IgD-negative memory B cell (primary cell): ENCODE measurements around the gene ZBTB44. TPM values are rescaled to one million over a fixed set of nuclear protein-coding genes. Genes with fewer than 3 reads are reported as not detected.
"Not testable (repeated sequence)": the region's sequence is repeated elsewhere in the genome, so short reads cannot be mapped to it uniquely, and the experiment has no call there.

Experiments used
- H3K27ac Mint-ChIP-seq, 3 donors: one replicate each; pipeline ENCODE4 v1.8.0; 2020 to 2022; ENCODE audit warnings: mild to moderate bottlenecking in 3 of 3, mixed read lengths in 3 of 3, moderate library complexity in 1 of 3
- H3K27me3 Mint-ChIP-seq: one replicate; pipeline ENCODE4 v1.8.0; 2021; ENCODE audit warnings: mixed read lengths
- H3K36me3 Mint-ChIP-seq: one replicate; pipeline ENCODE4 v1.8.0; 2020; ENCODE audit warnings: mild to moderate bottlenecking, mixed read lengths
- H3K4me1 Mint-ChIP-seq, 3 donors: one replicate each; pipeline ENCODE4 v1.8.0; 2020 to 2022; ENCODE audit warnings: mixed read lengths in 3 of 3, mild to moderate bottlenecking in 1 of 3
- H3K4me3 Mint-ChIP-seq, 4 donors: one replicate each; pipeline ENCODE4 v1.8.0; 2020 to 2022; ENCODE audit warnings: mild to moderate bottlenecking in 4 of 4, mixed read lengths in 4 of 4, moderate library complexity in 3 of 4
- H3K9me3 Mint-ChIP-seq, 3 donors: one replicate each; pipeline ENCODE4 v1.8.0; 2020 to 2021; ENCODE audit warnings: mixed read lengths in 3 of 3, mild to moderate bottlenecking in 1 of 3
- polyA plus RNA-seq: library from polyadenylated mRNA; unstranded; fragments of 300-500 nt; fragmentation: Illumina TruSeq; gene quantifications from one replicate; pipeline ENCODE4 v1.2.3, GENCODE V29; 2021

Gene ZBTB44
- polyA plus RNA-seq, 1 donor from 2014 or later, result 5.8 TPM

- Mint-ChIP-seq H3K4me3 (no peak overlapping the region), H3K36me3 (peaks cover 8% of the 10 kb centered on the region), H3K9me3 (no peaks in the 10 kb centered on the region), H3K27me3 (no peaks in the 10 kb centered on the region), H3K27ac (no peak overlapping the region), H3K4me1 (peaks cover 0 to 9% (median 7%) of the 10 kb centered on the region in 3 donors)
Measured at GRCh38 chr11:130197386-130198035, 117.2 kb downstream of the ZBTB44 start.

- H3K9me3 Mint-ChIP-seq, result no peaks in the 10 kb centered on the region
- peak overlapping the region in 1 of 3 donors; percentile 64 for H3K27ac Mint-ChIP-seq
- H3K27me3 Mint-ChIP-seq, result no peaks in the 10 kb centered on the region
- no peaks in the 10 kb centered on the region for H3K4me1 Mint-ChIP-seq
- H3K4me3 Mint-ChIP-seq, result no peak overlapping the region
- H3K36me3 Mint-ChIP-seq, result peaks cover 5% of the 10 kb centered on the region
Measured at GRCh38 chr11:130194241-130195023, 120.3 kb downstream of the ZBTB44 start.

- not testable (repeated sequence) for H3K27me3 Mint-ChIP-seq, H3K9me3 Mint-ChIP-seq, H3K4me3 Mint-ChIP-seq, H3K36me3 Mint-ChIP-seq, H3K27ac Mint-ChIP-seq, H3K4me1 Mint-ChIP-seq
Measured at GRCh38 chr11:130193551-130193950, 121.2 kb downstream of the ZBTB44 start.

- no peaks in the 10 kb centered on the region for H3K4me1 Mint-ChIP-seq
- H3K4me3 Mint-ChIP-seq, result no peak overlapping the region
- peak overlapping the region in 1 of 3 donors; percentile 32 for H3K27ac Mint-ChIP-seq
- no peaks in the 10 kb centered on the region for H3K27me3 Mint-ChIP-seq
- peaks cover 5% of the 10 kb centered on the region for H3K36me3 Mint-ChIP-seq
- H3K9me3 Mint-ChIP-seq, result no peaks in the 10 kb centered on the region
Measured at GRCh38 chr11:130192845-130193267, 121.9 kb downstream of the ZBTB44 start.

GRCh38 chr11:130191896-130192295 is 122.8 kb downstream of the ZBTB44 start:
- Mint-ChIP-seq H3K36me3 (peaks cover 6% of the 10 kb centered on the region), H3K4me3 (no peak overlapping the region), H3K27me3 (no peaks in the 10 kb centered on the region), H3K27ac (no peak overlapping the region), H3K9me3 (no peaks in the 10 kb centered on the region), H3K4me1 (peaks cover 0 to 1% (median 0%) of the 10 kb centered on the region in 3 donors)

GRCh38 chr11:130190371-130190881 is 124.3 kb downstream of the ZBTB44 start:
- Mint-ChIP-seq H3K4me1 (peaks cover 0 to 11% (median 3%) of the 10 kb centered on the region in 3 donors), H3K27me3 (no peaks in the 10 kb centered on the region), H3K36me3 (peaks cover 8% of the 10 kb centered on the region), H3K27ac (no peak overlapping the region), H3K9me3 (no peaks in the 10 kb centered on the region), H3K4me3 (no peak overlapping the region)

- Mint-ChIP-seq H3K4me3 (no peak overlapping the region), H3K36me3 (peaks cover 10% of the 10 kb centered on the region), H3K9me3 (no peaks in the 10 kb centered on the region), H3K4me1 (peaks cover 0 to 11% (median 3%) of the 10 kb centered on the region in 3 donors), H3K27me3 (no peaks in the 10 kb centered on the region), H3K27ac (peak overlapping the region in 1 of 3 donors; percentile 74)
Measured at GRCh38 chr11:130189492-130190210, 125.1 kb downstream of the ZBTB44 start.

GRCh38 chr11:130188585-130189347 is 126.0 kb downstream of the ZBTB44 start:
- peak overlapping the region in 1 of 3 donors; percentile 74 for H3K27ac Mint-ChIP-seq
- peaks cover 9% of the 10 kb centered on the region for H3K36me3 Mint-ChIP-seq
- H3K4me3 Mint-ChIP-seq, result peak overlapping the region in 2 of 4 donors; percentile 9 to 47
- no peaks in the 10 kb centered on the region for H3K9me3 Mint-ChIP-seq
- no peaks in the 10 kb centered on the region for H3K27me3 Mint-ChIP-seq
- peaks cover 6 to 11% (median 7%) of the 10 kb centered on the region in 3 donors for H3K4me1 Mint-ChIP-seq

GRCh38 chr11:130188047-130188446 is 126.7 kb downstream of the ZBTB44 start:
- Mint-ChIP-seq H3K9me3 (no peaks in the 10 kb centered on the region), H3K27ac (no peak overlapping the region), H3K4me1 (peaks cover 7 to 11% (median 10%) of the 10 kb centered on the region in 3 donors), H3K36me3 (peaks cover 9% of the 10 kb centered on the region), H3K27me3 (no peaks in the 10 kb centered on the region), H3K4me3 (no peak overlapping the region)

GRCh38 chr11:130187096-130187495 is 127.6 kb downstream of the ZBTB44 start:
- Mint-ChIP-seq H3K27ac (peak overlapping the region in 2 of 3 donors; percentile 45 to 80), H3K9me3 (no peaks in the 10 kb centered on the region), H3K4me1 (peaks cover 11% of the 10 kb centered on the region in 3 donors), H3K27me3 (no peaks in the 10 kb centered on the region), H3K4me3 (no peak overlapping the region), H3K36me3 (peaks cover 9% of the 10 kb centered on the region)

- Mint-ChIP-seq H3K27me3 (peaks cover 2% of the 10 kb centered on the region), H3K4me3 (peak overlapping the region in 1 of 4 donors; percentile 65), H3K4me1 (peaks cover 33 to 39% (median 35%) of the 10 kb centered on the region in 3 donors), H3K36me3 (peaks cover 6% of the 10 kb centered on the region), H3K9me3 (no peaks in the 10 kb centered on the region), H3K27ac (peak overlapping the region in 2 of 3 donors; percentile 67 to 75)
Measured at GRCh38 chr11:130183878-130184610, 130.7 kb downstream of the ZBTB44 start.

- H3K4me3 Mint-ChIP-seq, result peak overlapping the region; percentile 44 to 94 (median 84)
- peaks cover 3% of the 10 kb centered on the region for H3K36me3 Mint-ChIP-seq
- H3K9me3 Mint-ChIP-seq, result no peaks in the 10 kb centered on the region
- H3K4me1 Mint-ChIP-seq, result peaks cover 33 to 50% (median 41%) of the 10 kb centered on the region in 3 donors
- H3K27ac Mint-ChIP-seq, result peak overlapping the region; percentile 94 to 100 (median 99)
- H3K27me3 Mint-ChIP-seq, result peaks cover 2% of the 10 kb centered on the region
Measured at GRCh38 chr11:130181295-130182272, 133.1 kb downstream of the ZBTB44 start.

- peak overlapping the region; percentile 44 to 94 (median 84) for H3K4me3 Mint-ChIP-seq
- H3K4me1 Mint-ChIP-seq, result peaks cover 30 to 52% (median 42%) of the 10 kb centered on the region in 3 donors
- peak overlapping the region; percentile 94 to 100 (median 99) for H3K27ac Mint-ChIP-seq
- H3K9me3 Mint-ChIP-seq, result peaks cover 0 to 1% (median 0%) of the 10 kb centered on the region in 3 donors
- H3K36me3 Mint-ChIP-seq, result peaks cover 4% of the 10 kb centered on the region
- peaks cover 2% of the 10 kb centered on the region for H3K27me3 Mint-ChIP-seq
Measured at GRCh38 chr11:130180896-130181294, 133.8 kb downstream of the ZBTB44 start.
